T-helper 22 cell (primary cell): Measurements from ENCODE around the gene DENND2D.
"Not testable (repeated sequence)": the region's sequence is repeated elsewhere in the genome, so short reads cannot be mapped to it uniquely, and the experiment has no call there.

Source experiments
- DNase-seq: peaks from one replicate; pipeline ENCODE4 v3.0.0-alpha.2; 2020; ENCODE audit warnings: low read depth

Gene DENND2D

DNA sequence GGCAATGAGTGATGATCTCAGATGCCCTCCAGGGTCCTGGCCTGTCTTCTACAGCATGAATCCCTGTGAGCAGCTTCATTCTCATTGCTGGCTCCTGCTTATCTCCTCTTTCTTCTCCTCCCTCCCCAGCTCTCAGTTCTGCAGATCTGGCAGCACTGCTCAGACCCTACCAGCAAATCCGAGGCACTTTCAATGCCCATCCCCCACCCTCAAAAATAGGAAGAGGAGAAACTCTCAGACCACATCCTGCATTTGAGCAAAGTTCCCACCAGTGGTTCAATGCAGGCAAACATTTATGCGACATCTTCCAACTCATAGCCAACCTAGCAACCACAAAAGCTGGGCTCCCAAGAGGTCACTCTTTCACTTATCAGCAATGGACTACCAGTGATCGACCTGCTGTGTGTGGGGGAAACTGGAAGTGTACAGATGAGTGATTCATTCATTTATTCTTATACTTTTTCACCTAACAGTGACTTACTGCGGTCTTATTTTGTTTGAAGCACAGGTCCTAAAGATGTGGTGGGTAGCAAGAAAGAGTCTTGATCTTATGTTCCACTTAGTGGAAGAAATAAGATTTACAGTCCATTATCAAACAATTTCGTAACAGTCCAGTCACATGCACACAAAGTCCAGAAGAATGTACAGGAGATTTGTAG is 21.3 kb upstream of the DENND2D start:
- no peak for DNase-seq

DNA sequence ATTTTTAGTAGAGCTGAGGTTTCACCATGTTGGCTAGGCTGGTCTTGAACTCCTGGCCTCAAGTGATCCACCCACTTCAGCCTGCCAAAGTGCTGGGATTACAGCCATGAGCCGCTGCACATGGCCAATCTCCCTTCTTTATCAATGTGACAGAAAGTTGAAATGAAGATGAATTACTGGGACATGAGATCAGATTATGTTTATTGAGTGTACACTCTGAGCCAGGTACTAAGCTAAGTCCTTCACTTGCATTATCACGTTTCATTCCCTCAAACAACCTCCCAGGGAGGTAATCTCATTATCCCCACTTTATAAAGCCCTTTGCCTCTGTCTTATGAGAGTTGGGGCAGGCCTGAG is 20.8 kb upstream of the DENND2D start:
- DNase-seq: no peak

DNA sequence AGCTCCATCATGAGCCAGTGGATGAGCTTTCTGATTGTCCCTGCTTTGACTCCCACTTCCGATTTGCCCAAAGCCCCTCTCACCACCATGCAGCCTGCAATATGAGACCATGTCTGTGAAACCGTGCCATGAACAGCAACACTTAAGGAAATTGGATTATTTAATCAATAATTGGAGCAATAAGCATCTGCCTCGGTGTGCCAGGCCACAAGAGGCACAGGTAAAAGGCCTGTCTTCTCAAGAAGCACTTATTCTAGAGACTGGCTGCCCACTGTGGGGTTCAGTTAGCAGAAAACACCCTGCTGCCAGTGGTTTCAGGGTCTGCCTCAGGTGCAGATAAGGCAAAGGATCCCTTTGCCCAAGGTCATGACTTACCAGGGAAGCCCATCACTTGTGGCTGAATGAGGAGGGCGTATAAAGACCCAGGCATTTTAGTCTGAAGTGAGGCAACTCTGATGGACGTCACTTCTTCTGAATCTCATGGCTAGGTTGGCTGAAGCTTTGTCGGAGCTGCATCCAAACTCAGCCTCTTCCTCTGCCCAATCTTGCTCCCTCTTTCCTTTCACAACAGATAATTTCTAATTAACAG is 19.9 kb upstream of the DENND2D start:
- no peak for DNase-seq

DNA sequence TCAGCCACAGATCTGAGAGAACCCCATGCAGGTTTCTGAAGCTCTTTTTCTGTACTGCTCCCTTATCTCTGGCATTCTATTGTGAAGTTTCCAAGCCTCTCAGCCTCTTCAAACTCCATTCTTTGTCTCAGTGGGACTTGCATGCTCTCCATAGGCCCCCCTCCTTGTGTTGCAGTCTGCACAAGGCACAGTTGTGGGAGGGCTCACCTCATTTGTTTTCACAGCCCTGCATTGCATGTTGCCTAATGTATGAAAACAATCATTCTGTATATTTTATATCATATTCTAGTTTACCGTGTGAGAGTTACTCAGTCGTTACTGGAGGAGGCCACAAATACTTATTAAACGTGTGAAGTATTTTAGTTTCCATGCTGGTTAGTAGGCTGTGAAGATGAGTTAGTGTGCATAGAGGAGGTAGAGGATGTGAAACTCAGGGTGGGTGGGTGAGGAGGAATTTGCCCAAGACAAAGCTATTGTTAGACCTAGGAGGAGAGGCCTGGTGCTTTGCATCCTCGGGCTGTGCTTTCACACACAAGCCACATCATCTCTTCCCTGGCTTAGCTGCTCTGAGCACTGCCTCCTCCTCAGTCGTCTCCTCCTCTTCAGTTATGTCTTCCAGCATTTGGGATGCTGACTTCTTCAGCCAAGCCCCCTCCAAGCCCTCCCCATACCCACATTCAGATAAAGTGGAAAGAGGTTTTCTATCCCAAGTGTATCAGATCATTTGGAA is 19.3 kb upstream of the DENND2D start:
- DNase-seq: no peak

DNA sequence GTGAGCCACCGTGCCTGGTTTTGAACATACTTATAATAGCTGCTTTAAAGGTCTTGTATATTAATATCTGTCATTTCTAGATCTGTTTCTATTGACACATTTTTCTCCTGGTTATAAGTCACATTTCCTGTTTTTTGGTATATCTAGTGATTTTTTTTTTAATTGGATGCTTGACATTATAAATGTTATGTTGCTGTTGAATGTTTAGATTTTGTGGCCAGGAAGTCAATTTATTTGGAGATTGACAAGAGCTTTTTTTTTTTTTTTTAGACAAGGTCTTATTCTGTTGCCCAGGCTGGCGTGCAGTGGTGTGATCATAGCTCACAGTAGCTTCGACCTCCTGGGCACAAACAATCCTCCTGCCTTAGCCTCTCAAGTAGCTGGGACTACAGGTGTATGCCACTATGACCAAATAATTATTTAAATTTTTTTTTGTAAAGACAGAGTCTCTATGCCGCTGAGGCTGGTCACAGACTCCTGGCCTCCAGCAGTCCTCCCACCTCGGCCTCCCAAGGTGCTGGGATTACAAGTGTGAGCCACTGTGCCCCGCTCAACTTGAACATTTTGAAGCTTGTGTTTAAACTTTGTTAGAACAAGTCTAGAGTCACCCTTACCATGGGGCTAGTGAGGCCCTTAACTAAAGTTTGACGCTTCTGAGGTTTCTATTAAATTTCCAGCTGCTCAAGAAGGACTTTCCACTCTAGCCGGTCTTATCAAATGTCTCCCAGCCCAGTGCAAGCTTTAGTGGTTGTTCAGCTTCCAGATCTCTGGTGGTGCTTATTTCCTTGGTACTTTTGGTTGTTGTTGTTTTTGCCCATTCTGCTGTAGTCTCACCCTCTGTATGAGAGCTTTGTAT is 18.5 kb upstream of the DENND2D start:
- DNase-seq: no peak

DNA sequence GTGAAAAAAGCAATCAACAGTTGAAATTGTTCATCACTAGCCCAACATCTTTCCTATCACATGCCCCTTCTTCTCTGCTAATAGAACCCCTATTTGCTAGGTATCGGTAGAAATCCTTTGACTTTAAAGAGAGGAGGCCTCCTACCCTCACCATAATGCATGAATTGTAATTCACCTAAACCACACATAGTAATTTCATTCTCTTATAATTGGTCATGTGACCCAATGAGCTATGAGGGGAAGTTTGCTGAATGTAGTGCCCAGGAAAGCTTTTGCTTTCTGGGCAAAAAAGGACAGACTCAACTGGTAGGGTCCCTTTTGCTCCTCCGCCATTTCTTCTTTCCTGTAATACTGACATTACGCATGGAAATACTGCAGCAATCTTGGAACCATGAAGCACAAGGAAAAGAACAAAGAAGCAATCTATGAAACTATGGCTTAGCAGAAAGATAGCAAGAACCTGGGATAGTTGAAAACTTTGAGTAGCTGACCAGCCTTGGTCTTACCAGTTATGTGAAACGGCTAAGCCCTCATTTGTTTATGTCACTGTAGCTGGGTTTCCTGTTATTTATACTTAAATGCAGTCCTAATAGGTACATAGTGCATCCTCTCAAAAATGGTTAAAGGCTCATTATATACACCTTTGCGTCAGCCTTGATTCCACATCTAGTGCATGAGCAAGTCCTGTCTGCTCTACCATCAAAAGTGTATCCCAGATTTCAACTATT is 16.9 kb upstream of the DENND2D start:
- DNase-seq: no peak

DNA sequence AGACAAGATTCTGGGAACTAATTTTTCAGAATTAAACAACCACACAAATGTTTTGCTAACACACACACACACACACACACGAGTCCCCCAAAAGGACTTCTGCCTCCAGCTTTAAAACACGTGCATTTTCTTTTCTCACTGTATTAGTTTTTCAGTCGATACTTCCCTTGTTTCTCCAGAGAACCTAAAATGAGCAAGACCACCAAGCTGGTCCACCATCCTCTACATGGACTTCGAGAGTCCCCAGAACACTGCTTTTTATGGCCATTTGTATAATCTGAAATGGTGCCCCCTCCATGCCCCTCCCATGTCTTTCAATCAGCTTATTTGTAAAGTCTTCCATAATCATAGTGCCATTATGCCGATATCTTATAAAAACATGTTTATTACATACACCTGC is 16.3 kb upstream of the DENND2D start:
- DNase-seq: no peak

DNA sequence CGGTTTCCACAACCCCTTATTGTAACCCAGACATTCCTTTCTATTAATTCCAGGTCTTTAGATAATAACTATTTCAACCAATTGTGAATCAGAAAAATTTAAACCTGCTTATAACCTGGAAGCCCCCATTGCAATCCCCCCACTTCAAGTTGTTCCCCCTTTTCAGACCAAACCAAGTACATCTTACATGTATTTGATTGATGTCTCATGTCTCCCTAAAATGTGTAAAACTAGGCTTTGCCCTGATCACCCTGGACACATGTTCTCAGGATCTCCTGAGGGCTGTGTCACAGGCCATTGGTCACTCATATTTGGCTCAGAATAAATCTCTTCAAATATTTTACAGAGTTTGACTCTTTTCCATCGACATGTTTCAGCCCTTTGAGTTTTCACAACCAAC is 14.8 kb upstream of the DENND2D start:
- not testable (repeated sequence) for DNase-seq

DNA sequence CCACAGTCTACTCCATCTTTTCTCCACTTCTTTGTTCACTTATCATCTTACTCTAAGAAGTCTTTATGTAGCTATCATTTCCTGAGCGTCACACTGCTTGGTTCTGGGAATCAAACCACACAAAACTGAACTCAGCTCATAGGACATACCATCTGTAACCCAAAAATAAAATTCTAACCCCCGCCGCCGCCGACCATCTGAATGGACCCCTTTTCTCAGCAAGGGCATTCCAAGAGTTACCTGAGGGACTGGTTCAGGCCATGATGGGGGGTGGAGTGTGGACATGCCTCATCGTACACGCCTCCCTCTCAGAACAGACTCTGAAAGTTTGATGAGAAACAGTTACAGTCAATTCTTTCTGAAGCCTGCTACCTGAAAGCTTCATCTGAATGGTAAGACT is 14.4 kb upstream of the DENND2D start:
- DNase-seq: no peak

DNA sequence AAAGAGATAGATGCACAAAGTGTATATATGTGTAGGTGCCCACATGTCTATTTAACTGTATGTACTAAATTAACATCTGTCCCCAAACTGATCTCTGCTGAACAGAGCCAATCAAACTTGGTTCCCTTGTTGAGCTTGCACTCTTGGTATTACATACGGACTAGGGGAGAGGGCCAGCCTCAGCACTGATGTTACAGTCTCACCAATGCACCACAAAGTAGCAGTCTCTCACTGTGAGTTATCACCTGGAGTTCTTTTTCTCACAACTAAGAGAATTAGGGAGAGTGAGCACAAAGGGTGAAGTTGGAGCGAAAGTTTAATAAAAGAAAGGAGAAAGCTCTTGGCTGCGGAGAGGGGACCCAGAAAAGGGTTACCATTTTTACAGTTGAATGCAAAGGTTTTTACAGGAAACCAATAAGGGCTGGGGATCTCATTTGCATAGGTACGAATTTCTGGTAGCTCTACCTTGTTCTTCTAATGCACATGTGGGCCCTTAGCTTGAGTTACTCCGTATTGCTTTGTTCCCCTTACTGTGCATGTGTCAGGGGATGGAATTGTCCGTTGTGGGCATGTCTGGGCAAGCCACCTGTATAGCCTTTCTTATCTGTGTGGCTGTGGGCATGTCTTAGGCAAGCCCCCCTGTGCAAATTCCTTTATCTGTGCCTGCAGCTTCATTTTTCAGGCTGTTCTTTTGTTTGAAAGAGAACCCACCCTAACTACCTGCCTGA is 13.8 kb upstream of the DENND2D start:
- DNase-seq: no peak

DNA sequence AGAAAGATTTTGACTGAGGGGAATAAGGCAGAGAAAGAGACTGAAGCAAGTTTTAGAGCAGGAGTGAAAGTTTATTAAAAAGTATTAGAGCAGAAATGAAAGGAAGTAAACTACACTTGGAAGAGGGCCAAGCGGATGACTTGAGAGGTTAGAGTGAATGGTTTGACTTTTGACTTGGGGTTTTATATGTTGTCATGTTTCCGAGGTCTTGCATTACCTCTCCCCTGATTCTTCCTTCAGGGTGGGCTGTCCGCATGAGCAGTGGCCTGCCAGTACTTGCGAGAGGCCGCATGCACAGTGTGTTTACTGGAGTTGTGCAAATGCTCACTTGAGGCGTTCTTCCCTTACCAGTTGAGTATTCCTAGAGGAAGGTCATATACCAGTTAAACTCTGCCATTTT is 13.0 kb upstream of the DENND2D start:
- DNase-seq: no peak

DNA sequence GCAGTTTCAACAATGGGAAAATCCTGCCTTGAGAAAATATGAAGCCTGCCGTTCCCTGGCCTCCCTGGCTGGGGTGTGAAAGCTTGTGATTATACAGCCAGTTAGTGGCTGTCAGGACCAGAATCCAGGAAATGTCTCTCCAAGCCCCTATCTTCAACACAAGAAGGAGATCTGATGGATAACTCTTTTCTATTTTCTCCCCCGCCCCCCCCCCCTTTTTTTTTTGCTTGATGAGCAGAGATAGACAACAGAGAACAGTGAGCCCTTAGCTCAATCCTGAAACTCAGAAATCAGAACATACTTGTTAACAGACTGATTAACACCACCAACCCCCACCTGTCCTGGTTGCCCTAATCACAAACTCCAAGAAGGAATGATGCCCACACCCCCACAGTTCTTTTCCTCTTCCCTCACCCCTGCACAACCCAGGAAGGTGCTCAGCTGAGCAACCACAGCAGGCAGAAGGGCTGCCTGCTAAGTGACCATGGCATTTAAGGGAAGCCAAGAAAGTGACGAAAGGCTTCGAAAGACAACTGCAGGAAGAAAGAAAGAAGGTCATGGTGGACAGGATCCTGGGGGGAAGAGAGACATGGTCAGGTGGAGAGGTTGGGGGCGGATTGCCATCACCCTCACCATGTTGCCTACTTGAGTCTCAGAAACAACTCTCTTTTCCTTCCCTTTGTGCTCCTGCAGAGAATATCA is 12.3 kb upstream of the DENND2D start:
- no peak for DNase-seq

DNA sequence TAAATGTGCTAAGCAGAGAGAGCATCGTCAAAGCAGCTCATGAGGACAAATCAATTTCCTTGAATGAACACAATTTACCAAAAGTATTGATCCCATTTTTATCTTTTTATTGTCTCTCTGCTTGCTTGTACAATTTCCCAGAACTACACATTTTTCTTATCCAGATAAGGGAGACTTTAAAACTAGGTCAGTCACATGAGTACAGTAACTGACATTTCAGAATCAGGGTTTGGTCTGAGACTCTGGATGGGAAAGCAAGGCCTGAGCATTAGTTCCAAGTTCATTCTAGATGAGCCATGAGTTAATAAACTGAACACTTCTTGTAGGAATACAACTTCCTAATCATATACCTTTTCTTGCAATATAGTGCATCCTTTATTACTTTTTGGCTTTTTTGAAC is 11.5 kb upstream of the DENND2D start:
- DNase-seq: no peak

DNA sequence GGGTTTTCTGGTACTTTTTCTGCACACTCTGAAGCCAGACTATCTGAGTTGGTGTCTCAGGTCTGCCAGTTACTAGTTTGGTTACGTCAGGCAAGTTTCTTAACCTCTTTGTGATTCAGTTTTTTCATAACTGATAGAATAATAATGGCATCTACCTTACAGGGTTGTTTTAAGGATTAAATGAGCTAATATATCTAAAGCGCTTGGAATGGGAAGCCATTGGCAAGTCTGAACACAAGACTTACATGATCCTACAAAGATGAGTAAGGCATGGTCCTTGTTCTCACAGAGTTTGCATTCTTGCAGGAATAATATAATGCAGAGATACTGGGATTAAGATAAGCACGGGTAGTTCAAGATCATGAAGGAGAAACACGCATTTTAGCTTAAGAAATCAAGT is 9.2 kb upstream of the DENND2D start:
- no peak for DNase-seq

DNA sequence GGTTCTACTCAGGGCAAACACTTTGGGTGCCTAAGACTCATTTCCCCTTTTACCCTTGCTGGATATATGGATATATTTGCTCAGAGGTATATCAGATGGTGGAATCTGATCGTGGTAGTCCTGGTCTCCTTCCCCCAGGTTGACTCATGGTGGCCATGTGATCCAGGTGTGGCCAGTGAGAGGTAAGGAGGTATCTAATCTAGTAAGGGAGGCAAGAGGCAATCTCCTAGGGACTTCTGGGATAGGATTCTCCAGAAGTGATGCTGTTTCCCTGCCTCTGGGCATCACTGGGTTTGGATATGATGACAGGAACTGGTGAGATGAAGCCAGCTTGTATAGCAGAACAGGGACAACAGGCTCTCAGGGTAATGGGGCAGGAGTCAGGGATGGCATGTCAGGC is 8.5 kb upstream of the DENND2D start:
- no peak for DNase-seq

DNA sequence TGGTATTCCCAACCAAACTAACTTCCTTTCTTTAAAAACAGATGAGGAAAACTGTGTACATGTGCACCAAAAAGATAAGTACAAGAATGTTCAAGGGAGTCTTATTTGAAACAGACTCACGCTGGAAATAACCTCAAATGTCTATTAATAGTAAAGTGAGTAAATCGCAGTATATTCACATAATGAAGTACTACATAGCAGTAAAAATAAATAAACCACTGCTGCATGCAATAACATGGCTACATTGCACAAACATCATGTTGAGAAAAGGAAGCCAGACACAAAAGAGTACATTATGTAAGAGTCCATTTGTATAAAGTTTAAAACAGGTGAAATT is 5.2 kb upstream of the DENND2D start:
- no peak for DNase-seq

DNA sequence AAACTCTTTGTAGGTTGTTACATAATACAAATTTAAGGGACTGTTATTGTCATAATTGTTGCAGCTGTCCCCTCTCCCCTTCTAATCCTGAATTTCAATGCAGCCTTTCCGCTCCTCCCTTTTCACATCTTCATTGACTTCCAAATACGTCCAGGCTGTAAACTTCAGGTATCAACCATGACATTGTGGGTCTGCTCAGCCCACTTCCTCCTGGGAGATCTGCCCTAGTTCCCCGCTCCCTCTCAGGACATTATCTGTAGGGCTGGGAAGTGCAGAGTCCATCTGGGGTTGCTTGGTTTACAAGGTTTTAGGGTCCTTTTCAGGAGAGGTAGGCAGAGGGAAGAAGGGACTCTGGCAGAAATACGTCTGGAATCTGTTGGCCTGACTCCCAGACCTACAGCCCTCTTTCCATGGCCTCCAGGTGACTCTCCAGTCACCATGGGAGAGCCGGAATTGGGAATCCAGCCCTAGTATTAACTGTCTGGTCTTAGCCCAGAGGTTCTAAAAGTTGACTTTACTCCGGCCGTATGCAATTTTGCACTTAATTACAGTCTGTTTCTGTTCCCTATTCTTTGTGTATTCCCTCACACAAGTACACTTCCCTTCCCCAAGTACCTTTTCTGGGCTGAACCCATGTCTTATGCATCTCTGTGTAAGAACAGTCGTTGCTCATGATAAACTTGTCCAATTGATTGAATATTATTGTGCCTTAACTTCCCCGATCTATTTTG is 4.7 kb upstream of the DENND2D start:
- no peak for DNase-seq

DNA sequence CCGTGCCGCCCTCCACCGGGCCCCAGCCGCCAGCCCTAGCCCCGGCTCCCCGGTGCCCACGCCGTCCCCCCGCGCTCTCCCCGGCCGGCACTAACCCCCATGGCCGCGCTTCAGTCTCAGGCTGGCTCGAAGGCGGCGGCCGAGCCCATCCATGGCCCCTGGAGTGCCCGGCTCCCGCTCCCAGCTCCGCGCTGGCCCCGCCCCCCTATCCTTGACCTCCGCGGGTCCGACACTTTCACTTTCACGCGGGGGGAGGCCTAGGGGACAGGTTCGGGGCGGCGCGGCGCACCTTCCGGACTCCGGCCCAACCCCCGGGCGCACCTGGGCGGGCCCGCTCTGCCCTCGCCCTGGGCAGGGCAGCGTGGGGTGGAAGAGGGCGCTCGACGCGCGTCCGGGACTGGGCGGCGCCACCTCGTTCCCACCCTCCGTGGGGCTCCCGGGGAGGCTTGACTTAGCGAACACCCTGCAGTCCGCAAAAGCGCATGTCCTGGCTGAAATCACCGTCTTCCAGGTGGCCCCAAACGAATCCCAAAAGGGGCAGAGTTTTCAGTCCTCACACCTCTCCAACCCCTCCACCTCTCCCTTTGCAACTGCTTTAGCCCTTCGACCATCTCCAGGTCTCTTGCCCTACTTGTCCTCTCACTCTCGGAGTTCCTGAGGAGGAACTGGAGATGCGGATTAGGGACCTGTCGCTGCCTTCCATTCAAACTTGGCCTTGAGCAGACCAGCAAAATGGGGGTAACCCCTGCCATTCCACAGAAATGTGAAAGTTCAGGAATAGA is 3.9 kb upstream of the DENND2D start:
- DNase-seq: peak; percentile 51

DNA sequence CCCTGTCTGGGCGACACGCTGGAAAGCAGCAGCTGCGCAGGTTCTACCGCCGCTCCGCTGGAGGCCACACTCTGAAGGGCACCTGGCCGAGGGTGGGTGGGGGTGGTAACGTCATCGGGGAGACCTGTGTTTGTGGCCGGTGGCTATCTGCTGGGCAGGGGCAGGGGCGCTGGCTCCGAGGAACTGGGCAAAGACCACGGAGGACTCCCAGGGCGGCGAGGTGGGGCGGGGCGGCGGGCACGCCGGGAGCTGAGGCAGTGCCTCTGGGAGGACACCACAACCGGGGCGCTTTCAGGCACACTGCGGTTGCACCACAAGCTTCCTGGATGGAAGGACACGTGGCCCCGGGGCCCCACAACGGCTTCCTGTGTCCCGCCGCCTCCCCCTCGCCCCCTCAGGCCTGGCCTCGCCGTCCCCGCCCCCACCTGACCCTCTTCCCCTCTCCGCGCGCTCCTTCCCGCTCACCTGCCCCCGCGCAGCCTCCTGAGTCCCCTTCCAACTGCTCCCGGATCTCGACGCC is 3.3 kb upstream of the DENND2D start:
- DNase-seq: peak; percentile 80
